GM23338 (cell line): Measurements from ENCODE around the gene SULF2.

Experiments used
- CREB1 ChIP-seq: fragments of 250-450 bp; sonication (Bioruptor Pico); IDR thresholded peaks from 2 replicates; pipeline ENCODE4 v1.5.0; 2020; ENCODE audit warnings: low read depth, mild to moderate bottlenecking, moderate library complexity
- EZH2 ChIP-seq: fragments of 200-600 bp; sonication (generic); IDR thresholded peaks from one replicate; pipeline ENCODE4 v1.8.0; 2017; ENCODE audit warnings: antibody characterized with exemption, mild to moderate bottlenecking, low read depth; ENCODE audit not compliant: unreplicated experiment
- EZH2phosphoT487 ChIP-seq: fragments of 200-600 bp; sonication (generic); IDR thresholded peaks from one replicate; pipeline ENCODE4 v1.8.1; 2018; ENCODE audit warnings: antibody characterized with exemption; ENCODE audit not compliant: unreplicated experiment
- POLR2AphosphoS5 ChIP-seq: IDR thresholded peaks from 2 replicates; pipeline ENCODE4 v1.6.1; 2016; ENCODE audit warnings: antibody characterized with exemption, low read depth
- STAT1 ChIP-seq: IDR thresholded peaks from one replicate; pipeline ENCODE4 v1.6.1; 2016; ENCODE audit warnings: antibody characterized with exemption; ENCODE audit not compliant: unreplicated experiment
- ZNF114 ChIP-seq: fragments of 250-450 bp; sonication (Bioruptor Pico); IDR thresholded peaks from 2 replicates; pipeline ENCODE4 v1.5.0; 2020; ENCODE audit warnings: mild to moderate bottlenecking, moderate library complexity
- ZNF331 ChIP-seq: fragments of 250-450 bp; sonication (Bioruptor Pico); IDR thresholded peaks from 2 replicates; pipeline ENCODE4 v1.5.0; 2020; ENCODE audit warnings: low read depth, mild to moderate bottlenecking, moderate library complexity
- TF ChIP-seq, protein P1 (sequence below), 2 experiments: fragments of 200-600 bp in 1 of 2; sonication (generic) in 1 of 2; conservative IDR thresholded peaks; 2 replicates each; pipeline versions ENCODE4 v1.5.1 to v1.6.1; 2016 to 2017; ENCODE audit warnings: antibody characterized with exemption in 2 of 2, low read depth in 2 of 2, mild to moderate bottlenecking in 2 of 2, moderate library complexity in 1 of 2
- TF ChIP-seq, protein P2 (sequence below): IDR thresholded peaks from one replicate; pipeline ENCODE4 v1.6.1; 2018; ENCODE audit warnings: antibody characterized with exemption; ENCODE audit not compliant: unreplicated experiment
- TF ChIP-seq, protein P3 (sequence below): IDR thresholded peaks from 2 replicates; pipeline ENCODE4 v1.6.1; 2016; ENCODE audit warnings: antibody characterized with exemption
- TF ChIP-seq, protein P4 (sequence below): fragments of 250-450 bp; sonication (Bioruptor Pico); IDR thresholded peaks from 2 replicates; pipeline ENCODE4 v1.5.0; 2020; ENCODE audit warnings: mild to moderate bottlenecking, moderate library complexity

DNA sequence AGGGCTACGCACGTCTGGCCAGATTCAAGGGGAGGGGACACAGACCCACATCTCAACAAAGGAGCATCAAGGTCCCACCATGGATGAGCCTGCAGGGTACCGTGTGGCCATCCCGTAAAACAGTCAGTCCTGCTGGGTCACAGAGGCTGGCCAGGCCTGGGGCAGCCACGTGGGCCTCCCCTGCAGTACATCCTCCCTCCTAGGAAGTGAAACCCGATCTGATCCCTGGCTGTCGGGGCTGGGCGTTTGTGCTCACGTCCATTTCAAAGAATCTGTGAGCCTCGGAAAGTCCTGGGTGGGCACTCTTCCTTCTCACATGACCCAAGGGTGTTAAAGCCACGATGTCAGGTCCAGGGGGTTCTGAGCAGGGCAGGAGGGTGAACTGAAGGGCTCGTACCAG, 14.3 kb downstream of the SULF2 start:
- TF ChIP-seq, protein P1, sequence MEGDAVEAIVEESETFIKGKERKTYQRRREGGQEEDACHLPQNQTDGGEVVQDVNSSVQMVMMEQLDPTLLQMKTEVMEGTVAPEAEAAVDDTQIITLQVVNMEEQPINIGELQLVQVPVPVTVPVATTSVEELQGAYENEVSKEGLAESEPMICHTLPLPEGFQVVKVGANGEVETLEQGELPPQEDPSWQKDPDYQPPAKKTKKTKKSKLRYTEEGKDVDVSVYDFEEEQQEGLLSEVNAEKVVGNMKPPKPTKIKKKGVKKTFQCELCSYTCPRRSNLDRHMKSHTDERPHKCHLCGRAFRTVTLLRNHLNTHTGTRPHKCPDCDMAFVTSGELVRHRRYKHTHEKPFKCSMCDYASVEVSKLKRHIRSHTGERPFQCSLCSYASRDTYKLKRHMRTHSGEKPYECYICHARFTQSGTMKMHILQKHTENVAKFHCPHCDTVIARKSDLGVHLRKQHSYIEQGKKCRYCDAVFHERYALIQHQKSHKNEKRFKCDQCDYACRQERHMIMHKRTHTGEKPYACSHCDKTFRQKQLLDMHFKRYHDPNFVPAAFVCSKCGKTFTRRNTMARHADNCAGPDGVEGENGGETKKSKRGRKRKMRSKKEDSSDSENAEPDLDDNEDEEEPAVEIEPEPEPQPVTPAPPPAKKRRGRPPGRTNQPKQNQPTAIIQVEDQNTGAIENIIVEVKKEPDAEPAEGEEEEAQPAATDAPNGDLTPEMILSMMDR (conservative IDR thresholded peaks at IDR 0.05; ENCODE audit: low read depth in 2 of 2) = no peak
- TF ChIP-seq STAT1 (no peak), EZH2phosphoT487 (no peak), EZH2 (no peak), ZNF114 (CRISPR knock-in tag) (no peak), POLR2AphosphoS5 (no peak), CREB1 (CRISPR knock-in tag) (no peak), ZNF331 (no peak)
- TF ChIP-seq, protein P2, sequence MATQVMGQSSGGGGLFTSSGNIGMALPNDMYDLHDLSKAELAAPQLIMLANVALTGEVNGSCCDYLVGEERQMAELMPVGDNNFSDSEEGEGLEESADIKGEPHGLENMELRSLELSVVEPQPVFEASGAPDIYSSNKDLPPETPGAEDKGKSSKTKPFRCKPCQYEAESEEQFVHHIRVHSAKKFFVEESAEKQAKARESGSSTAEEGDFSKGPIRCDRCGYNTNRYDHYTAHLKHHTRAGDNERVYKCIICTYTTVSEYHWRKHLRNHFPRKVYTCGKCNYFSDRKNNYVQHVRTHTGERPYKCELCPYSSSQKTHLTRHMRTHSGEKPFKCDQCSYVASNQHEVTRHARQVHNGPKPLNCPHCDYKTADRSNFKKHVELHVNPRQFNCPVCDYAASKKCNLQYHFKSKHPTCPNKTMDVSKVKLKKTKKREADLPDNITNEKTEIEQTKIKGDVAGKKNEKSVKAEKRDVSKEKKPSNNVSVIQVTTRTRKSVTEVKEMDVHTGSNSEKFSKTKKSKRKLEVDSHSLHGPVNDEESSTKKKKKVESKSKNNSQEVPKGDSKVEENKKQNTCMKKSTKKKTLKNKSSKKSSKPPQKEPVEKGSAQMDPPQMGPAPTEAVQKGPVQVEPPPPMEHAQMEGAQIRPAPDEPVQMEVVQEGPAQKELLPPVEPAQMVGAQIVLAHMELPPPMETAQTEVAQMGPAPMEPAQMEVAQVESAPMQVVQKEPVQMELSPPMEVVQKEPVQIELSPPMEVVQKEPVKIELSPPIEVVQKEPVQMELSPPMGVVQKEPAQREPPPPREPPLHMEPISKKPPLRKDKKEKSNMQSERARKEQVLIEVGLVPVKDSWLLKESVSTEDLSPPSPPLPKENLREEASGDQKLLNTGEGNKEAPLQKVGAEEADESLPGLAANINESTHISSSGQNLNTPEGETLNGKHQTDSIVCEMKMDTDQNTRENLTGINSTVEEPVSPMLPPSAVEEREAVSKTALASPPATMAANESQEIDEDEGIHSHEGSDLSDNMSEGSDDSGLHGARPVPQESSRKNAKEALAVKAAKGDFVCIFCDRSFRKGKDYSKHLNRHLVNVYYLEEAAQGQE = no peak
- TF ChIP-seq, protein P3, sequence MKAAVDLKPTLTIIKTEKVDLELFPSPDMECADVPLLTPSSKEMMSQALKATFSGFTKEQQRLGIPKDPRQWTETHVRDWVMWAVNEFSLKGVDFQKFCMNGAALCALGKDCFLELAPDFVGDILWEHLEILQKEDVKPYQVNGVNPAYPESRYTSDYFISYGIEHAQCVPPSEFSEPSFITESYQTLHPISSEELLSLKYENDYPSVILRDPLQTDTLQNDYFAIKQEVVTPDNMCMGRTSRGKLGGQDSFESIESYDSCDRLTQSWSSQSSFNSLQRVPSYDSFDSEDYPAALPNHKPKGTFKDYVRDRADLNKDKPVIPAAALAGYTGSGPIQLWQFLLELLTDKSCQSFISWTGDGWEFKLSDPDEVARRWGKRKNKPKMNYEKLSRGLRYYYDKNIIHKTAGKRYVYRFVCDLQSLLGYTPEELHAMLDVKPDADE = no peak
- TF ChIP-seq, protein P4, sequence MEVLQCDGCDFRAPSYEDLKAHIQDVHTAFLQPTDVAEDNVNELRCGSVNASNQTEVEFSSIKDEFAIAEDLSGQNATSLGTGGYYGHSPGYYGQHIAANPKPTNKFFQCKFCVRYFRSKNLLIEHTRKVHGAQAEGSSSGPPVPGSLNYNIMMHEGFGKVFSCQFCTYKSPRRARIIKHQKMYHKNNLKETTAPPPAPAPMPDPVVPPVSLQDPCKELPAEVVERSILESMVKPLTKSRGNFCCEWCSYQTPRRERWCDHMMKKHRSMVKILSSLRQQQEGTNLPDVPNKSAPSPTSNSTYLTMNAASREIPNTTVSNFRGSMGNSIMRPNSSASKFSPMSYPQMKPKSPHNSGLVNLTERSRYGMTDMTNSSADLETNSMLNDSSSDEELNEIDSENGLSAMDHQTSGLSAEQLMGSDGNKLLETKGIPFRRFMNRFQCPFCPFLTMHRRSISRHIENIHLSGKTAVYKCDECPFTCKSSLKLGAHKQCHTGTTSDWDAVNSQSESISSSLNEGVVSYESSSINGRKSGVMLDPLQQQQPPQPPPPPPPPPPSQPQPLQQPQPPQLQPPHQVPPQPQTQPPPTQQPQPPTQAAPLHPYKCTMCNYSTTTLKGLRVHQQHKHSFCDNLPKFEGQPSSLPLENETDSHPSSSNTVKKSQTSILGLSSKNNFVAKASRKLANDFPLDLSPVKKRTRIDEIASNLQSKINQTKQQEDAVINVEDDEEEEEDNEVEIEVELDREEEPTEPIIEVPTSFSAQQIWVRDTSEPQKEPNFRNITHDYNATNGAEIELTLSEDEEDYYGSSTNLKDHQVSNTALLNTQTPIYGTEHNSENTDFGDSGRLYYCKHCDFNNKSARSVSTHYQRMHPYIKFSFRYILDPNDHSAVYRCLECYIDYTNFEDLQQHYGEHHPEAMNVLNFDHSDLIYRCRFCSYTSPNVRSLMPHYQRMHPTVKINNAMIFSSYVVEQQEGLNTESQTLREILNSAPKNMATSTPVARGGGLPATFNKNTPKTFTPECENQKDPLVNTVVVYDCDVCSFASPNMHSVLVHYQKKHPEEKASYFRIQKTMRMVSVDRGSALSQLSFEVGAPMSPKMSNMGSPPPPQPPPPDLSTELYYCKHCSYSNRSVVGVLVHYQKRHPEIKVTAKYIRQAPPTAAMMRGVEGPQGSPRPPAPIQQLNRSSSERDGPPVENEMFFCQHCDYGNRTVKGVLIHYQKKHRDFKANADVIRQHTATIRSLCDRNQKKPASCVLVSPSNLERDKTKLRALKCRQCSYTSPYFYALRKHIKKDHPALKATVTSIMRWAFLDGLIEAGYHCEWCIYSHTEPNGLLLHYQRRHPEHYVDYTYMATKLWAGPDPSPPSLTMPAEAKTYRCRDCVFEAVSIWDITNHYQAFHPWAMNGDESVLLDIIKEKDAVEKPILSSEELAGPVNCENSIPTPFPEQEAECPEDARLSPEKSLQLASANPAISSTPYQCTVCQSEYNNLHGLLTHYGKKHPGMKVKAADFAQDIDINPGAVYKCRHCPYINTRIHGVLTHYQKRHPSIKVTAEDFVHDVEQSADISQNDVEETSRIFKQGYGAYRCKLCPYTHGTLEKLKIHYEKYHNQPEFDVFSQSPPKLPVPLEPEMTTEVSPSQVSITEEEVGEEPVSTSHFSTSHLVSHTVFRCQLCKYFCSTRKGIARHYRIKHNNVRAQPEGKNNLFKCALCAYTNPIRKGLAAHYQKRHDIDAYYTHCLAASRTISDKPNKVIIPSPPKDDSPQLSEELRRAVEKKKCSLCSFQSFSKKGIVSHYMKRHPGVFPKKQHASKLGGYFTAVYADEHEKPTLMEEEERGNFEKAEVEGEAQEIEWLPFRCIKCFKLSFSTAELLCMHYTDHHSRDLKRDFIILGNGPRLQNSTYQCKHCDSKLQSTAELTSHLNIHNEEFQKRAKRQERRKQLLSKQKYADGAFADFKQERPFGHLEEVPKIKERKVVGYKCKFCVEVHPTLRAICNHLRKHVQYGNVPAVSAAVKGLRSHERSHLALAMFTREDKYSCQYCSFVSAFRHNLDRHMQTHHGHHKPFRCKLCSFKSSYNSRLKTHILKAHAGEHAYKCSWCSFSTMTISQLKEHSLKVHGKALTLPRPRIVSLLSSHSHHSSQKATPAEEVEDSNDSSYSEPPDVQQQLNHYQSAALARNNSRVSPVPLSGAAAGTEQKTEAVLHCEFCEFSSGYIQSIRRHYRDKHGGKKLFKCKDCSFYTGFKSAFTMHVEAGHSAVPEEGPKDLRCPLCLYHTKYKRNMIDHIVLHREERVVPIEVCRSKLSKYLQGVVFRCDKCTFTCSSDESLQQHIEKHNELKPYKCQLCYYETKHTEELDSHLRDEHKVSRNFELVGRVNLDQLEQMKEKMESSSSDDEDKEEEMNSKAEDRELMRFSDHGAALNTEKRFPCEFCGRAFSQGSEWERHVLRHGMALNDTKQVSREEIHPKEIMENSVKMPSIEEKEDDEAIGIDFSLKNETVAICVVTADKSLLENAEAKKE = no peak
